NCI-H2107 treated with DMSO at 0.1 percent for 48 hours (cell line): ENCODE data around the gene GBP4.
"Not testable (repeated sequence)": the region's sequence is repeated elsewhere in the genome, so short reads cannot be mapped to it uniquely, and the experiment has no call there.

Experiments used
- DNase-seq: peaks from one replicate; lab custom pipeline; 2025; ENCODE audit not compliant: unreplicated experiment; lab: John Stamatoyannopoulos, UW

GBP4 gene, protein sequence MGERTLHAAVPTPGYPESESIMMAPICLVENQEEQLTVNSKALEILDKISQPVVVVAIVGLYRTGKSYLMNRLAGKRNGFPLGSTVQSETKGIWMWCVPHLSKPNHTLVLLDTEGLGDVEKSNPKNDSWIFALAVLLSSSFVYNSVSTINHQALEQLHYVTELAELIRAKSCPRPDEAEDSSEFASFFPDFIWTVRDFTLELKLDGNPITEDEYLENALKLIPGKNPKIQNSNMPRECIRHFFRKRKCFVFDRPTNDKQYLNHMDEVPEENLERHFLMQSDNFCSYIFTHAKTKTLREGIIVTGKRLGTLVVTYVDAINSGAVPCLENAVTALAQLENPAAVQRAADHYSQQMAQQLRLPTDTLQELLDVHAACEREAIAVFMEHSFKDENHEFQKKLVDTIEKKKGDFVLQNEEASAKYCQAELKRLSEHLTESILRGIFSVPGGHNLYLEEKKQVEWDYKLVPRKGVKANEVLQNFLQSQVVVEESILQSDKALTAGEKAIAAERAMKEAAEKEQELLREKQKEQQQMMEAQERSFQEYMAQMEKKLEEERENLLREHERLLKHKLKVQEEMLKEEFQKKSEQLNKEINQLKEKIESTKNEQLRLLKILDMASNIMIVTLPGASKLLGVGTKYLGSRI

GRCh38 chr1:89198491-89199072, at the start of gene GBP4:
TSS of gene GBP4 (minus strand) at chr1:89198942. CDS start at chr1:89198834, 108 bp downstream.
- no peak for DNase-seq

DNA sequence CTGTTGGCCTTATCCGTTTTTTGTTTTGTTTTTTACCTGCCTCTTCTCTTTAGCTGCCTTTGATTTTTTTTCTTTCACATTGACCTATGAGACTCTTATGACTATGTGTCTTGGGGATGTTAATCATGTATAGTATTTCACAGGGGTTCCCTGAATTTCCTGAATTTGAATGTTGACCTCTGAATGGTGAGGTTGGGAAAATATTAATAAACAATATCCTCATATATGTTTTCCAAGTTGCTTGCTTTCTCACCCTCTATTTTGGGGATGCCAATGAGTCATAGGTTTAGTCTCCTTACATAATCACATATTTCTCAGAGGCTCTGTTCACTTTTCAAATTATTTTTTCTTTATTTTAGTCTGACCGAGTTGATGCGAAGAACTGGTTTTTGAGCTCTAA, 44.3 kb upstream of the GBP4 start:
- no peak for DNase-seq

DNA sequence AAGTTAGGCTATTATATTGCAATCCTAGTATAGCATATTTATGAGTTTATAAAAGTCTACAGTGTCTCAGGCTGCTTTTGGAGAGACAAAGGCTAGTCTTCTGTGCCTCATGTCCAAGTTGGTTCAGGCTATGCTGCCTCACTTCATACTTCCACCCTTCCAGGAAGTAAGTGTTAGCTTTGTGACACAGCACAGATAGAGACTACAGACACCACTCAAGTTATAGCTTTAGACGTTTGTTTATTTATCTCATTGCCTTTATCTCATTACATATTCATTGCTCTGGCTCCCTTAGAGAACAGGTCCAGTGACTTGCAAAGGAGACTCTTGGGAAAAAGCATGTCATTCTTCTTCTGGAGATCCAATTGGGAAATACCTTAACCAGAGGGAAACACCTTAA, 22.6 kb upstream of the GBP4 start:
- DNase-seq: no peak

- not testable (repeated sequence) for DNase-seq
These were observed 21.1 kb upstream of the GBP4 start for GRCh38 chr1:89219851-89220250.

DNA sequence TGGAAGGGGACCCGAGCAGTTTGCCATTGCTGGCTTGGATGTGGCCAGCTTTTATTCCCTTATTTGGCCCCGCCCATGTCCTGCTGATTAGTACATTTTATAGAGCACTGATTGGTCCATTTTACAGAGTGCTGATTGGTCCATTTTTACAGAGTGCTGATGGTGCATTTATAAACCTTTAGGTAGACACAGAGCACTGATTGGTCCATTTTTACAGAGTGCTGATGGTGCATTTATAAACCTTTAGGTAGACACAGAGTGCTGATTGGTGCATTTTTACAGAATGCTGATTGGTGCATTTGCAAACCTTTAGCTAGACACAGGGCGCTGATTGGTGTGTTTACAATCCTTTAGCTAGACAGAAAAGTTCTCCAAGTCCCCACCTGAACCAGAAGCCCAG, 20.2 kb upstream of the GBP4 start:
- not testable (repeated sequence) for DNase-seq

DNA sequence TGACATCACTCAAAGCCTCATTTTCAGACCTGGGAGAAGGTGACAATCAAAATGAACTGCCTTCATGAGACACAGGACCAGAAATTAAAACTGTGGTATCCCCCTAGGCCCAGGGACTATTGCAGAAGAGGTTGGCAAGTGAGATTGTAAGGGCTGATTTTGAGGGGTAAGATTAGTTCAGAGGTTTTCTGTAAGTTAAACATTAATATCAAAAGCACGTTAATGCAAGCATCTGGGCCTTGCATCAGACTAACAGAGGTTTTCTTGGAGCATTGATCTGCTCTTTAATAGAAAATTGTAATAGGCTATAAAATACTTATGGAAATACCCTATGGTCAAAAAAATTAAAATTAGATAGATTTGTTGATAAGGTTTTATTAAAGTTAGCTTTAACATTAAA, 14.6 kb upstream of the GBP4 start:
- DNase-seq: no peak

DNA sequence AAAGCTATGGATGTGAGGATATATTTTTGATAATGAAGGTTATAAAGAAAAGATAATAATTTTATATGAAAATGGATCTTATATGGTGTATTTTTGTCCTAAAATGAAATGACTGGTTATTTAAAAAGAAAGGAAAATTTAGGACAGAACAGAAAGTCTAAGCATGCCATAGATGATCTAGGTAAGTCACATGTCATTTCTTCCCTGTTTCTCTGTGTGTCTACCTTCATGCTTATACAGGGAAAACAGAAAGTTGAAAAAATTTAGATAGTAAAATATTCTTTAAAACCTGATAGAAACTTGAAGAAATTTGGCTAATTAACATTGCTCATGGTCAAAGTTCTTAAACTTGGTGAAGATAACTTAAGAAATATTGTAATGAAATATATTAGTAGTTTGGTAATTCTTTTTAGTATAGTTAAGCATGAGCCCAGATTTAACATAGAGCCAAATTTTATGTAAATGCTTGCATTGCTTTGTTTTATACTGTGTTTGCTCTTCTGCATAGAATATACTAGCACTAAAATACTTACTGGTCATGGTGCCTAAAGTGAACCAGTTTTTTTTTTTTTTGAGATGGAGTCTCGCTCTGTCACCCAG, 12.4 kb upstream of the GBP4 start:
- DNase-seq: no peak

- no peak for DNase-seq
These were observed 7.6 kb upstream of the GBP4 start for GRCh38 chr1:89206373-89206772.

- DNase-seq: no peak
These were observed 4.4 kb upstream of the GBP4 start for GRCh38 chr1:89203166-89203565.

DNA sequence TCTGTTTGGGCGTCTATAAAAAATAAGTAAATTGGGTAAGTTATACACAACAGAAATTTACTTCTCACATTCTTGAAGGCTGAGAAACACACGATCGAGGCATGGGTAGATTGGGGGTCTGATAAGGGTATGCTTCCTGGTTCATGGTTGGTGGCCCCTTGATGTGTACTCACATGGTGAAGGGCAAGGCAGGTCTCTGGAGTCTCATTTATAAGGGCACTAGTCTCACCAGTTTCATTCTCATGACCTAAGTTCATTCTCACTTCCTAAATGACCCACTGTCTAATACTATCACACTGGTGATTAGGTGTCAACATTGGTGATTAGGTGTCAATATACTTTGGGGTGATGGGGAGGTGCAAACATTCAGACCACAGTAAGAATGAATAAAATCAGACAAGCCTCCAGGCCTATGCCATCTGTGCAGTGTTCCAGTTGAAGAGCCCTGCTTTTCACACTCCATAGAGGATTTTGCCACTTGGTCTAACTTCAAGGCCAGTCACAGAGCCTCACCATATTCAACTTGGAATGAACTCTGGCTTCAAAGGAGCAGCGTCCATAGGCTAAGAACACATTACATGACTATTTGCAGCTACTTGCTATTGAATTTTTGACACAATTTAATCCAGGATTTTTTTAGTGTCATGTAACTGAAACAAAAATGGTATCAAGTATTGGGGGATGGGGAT, 2.5 kb upstream of the GBP4 start:
- DNase-seq: no peak

- DNase-seq: no peak
These were observed 1.9 kb upstream of the GBP4 start for GRCh38 chr1:89200663-89201062.

DNA sequence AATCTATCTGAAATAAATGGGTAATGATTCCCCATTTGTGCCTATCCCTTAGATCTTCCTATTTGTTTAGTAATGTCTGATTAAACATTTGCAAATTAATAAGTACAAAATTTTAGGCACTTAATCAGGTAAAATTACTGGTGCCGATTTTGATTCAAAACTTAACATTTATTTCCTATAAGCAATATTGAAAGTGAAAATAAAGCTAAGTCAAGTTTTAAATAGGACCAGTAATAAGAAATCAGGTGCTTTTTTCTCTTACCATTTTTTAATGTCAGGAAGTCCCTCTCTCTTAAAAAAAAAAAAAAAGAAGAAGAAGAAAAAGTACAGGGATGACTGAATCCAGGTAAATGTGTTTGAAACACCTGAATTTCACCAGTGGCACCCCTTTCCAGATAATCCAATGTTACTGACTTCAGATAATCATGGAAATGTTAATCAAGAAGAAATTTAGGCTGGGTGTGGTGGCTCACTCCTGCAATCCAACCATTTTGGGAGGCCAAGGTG, 836 bp upstream of the GBP4 start:
- DNase-seq: no peak

GRCh38 chr1:89198081-89198480, 661 bp downstream of the GBP4 start:
- DNase-seq: no peak

- no peak for DNase-seq
These were observed 3.3 kb downstream of the GBP4 start for GRCh38 chr1:89195476-89195875.

GRCh38 chr1:89191314-89191713, 7.4 kb downstream of the GBP4 start:
- no peak for DNase-seq

- no peak for DNase-seq
These were observed 8.7 kb downstream of the GBP4 start for GRCh38 chr1:89190017-89190416.

DNA sequence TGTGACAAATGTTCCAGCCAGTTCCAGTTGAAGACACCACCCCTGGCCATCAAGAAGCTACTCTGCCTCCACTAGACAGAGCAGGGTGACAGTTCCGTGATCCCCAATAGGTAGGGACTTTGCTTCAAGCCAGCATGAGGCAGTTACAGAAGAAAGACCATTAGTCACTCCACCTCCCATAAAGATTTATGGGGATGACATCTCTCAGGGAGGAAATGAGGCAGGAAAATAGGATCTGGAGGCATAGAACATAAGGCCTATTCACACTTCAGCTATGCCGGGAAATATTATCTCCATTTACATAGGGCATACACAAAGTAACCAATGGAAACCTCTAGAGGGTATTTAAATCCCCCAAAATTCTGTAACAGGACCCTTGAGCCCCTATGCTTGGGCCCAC, 19.4 kb downstream of the GBP4 start:
- no peak for DNase-seq

DNA sequence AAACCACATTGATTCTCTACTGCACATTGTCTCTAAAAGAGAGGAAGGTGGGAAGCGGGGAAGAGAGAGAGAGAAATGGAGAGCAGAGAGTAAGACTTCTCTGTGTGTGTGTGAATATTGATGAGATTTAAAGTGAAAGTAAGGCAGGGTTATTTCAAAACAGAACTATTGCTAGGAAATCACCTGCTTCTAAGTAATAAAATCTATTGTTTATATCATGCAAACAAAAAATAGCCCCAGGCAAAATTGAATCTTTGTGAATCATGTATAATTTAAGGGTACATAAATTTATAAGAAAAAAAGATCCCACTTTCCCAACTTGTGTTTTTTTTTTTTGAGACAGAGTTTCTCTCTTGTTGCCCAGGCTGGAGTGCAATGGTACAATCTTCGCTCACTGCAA, 21.8 kb downstream of the GBP4 start:
- no peak for DNase-seq

GRCh38 chr1:89175601-89176256, 23.0 kb downstream of the GBP4 start, which contains the start of gene GBP7:
TSS of gene GBP7 (minus strand) at chr1:89176003. CDS start at chr1:89171935, 4,068 bp downstream.
- no peak for DNase-seq

DNA sequence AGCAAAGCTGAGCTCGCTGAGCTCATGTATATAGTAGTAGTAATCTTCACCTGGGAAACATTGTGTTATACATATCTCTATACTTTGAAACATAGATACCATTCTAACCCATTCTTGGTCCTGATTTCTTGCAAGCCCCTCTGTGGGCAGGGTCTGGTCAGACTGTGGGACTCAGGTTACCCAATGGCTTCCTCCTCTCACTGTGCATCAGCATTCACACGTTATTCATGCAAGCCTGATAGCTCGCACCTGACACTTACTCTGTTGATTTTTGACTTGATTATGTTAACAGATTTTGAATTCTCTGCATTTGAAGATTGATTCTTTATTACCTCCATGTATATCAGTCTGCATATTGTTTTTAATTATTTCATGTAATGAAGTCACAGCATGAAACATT, 24.3 kb downstream of the GBP4 start:
- DNase-seq: no peak
